HG03097 (cell line): ENCODE data around the gene B2M.

Experiments used
- ATAC-seq: cut with Tn5 transposase; IDR thresholded peaks from one replicate; pipeline ENCODE4 v1.9.1; 2021; ENCODE audit not compliant: unreplicated experiment, low FRiP score

Gene B2M

DNA sequence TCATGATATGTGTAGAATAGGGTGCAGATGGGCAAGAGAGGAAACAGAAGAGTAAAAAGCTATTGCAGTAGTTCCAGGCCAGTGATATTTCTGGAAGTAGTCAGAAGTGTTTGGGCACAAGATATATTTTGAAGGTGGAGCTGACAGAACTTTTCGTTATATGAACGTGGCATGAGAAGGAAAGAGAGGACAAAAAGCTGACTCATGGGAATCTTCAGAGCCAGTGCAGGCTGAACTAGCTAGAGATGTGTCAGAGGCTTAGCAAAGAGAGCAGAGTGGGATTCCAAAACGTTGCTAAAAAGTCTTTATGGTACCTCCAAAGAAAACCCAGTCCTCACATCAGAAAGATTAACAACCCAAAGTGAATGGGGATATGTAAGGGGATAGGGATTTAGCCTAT, 53.7 kb downstream of the B2M start:
- no peak for ATAC-seq
